HG02571 (cell line): ENCODE data around the gene SPNS3.

Experiments used
- ATAC-seq: cut with Tn5 transposase; IDR thresholded peaks from one replicate; pipeline ENCODE4 v1.9.1; 2021; ENCODE audit warnings: mild to moderate bottlenecking, moderate library complexity; ENCODE audit not compliant: unreplicated experiment

Gene SPNS3

DNA sequence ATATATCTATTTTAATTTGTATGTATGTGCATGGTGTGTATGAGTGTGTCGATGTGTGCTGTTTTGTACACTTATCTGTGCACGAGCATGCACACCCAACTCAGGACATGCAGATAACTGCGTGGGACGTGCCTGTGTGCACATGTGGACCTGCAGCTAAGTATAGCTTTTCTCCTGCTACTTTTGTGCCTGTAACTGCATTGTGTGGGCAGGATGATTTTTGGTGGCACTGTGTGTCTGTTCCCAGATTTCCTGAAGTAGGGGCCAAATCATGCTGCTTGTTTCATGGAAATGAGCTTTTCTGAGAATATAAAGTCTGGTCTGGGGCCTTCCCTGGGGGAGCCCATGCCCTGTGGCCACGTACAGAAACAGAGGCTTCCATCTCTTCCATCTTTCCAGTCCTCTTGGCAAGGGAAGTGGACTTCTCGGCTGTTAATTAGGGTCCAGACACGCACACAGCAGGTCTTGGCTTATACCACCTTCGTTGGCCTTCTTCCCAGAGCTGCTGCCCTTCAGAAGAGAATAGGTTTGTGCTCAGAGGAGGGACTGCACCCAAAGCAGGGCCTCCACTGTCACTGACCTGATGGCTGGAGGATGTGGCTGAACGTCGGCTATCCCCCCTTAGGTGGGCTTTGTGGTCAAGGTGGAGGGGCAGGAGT, 30.2 kb downstream of the SPNS3 start:
- no peak for ATAC-seq

DNA sequence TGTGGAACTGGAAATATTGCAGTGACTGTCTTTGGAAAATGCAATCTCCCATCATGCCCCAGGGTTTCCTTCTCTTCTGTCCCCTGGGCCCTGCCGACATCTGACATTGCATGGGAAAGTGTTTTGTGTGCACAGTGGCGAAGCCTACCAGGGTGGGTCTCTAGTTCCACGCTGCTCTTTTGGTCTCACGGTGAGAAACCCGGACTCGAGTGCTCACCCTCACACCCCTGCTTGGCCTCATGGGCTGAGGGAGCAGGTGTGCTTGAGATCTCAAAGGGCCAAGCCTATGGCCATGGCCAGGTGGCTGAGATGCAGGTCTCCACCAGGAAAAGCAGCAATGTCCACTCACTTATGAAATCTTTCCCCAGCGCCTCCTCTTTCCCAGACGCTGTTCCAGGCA, 32.0 kb downstream of the SPNS3 start:
- no peak for ATAC-seq

DNA sequence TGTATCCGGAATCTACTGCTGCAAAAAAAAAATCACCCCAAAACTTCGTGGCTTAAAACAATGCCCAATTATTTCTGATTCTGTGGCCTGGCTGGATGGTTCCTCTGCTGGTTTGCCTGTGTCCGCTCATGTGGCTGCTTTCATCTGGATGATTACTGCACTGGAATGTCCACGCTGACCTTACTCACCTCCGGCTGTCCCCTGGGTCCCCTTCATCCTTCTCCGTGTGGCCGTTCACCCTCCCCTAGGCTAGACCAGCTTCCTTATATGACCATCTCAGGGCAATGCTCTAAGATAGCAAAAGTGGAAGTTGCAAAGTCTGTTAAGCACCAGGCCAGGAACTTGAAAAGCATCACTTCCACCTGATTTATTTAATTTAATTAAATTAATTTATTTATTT, 33.5 kb downstream of the SPNS3 start:
- no peak for ATAC-seq

DNA sequence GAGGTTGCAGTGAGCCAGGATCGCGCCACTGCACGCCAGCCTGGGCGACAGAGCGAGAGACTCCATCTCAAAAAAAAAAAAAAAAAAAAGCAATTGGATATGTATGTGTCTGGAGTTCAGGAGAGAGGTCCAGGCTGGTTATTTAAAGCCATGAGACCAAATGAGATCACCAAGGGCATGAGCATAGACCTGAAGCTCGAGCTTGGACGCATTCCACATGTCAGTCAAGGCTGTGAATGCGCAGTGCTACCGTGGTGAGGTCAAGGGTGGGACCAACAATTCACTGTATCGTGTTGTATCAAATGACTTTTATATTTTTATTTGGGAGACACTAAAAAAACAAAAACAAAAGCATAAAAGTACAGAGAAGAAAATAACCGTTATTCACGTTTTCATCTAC, 35.8 kb downstream of the SPNS3 start:
- ATAC-seq: no peak

DNA sequence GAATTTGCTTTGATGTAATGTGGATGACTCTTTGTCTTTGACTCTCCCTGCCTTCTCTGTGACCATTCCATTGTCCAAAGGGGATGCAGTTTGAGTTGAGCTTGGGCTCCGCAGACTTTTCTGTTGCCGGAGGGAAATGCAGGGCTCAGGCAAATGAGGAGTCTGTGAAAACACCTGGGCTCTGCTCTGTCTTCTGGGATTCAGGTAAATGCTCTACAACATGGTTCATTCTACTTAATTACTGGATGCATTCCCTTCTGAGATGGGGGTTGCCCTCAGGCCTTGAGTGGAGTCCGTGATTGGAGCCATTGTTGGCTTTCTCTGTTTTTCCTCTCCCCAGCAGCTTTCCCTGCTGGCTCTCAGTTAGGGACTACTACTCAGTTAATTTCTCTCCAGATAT, 38.5 kb downstream of the SPNS3 start:
- no peak for ATAC-seq

DNA sequence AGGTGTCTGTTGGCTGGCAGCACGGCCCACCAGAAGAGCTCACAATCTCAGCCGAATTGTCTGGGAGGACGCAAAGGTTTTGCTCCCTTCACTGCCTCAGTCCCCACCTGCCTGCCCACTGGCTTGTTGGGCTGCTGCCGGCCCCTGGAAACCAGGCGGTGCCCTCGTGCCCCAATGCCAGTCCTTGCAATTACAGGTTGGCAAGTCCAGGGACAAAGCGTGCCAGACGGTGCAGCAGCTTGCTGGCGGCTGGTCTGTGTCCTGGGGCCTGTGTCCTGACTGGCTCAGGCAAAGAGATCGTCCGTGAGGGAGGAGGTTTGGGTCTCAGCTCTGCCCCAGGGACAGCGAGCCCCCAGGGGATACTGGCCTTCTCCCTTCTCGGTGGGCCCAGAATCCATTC, 40.4 kb downstream of the SPNS3 start:
- ATAC-seq: no peak

DNA sequence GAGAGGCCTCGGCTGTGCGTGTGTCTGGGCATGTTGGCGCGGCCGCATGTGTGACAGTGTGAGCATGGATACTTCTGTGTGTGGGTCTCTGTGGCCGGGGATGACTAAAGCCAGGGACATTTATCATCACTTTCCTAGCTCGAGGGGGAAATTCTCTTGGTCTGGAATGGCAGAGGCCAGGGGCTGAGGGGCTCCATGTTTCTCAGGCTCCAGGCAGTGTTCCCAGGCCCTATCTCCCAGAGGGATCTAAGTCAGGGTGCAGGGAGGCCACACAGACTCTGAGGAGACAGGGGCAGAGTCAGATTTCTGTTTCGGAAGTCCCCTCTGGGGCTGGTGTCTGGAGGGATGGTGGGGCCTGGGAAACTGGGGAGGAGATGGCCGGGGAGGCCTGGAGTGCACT, 41.3 kb downstream of the SPNS3 start:
- ATAC-seq: no peak

DNA sequence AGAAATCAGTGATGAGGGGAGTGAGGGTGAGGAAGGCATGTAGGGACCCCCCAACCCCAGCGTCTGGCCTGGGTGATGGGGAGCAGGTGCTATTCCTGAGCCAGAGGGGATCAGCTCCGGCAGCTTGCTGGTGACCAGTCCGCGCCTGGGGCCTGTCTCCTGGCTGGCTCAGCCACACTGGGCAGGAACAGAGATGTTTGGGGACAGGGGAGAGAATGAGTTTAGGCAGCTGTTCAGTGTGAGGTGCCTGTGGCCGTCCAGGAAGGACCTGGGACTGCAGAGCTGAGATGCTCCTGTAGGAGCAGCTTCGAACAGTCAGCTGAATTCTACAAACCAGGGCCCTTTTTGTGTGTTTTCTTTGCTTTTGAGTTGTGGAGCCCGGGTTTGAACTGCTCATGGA, 41.7 kb downstream of the SPNS3 start:
- no peak for ATAC-seq

DNA sequence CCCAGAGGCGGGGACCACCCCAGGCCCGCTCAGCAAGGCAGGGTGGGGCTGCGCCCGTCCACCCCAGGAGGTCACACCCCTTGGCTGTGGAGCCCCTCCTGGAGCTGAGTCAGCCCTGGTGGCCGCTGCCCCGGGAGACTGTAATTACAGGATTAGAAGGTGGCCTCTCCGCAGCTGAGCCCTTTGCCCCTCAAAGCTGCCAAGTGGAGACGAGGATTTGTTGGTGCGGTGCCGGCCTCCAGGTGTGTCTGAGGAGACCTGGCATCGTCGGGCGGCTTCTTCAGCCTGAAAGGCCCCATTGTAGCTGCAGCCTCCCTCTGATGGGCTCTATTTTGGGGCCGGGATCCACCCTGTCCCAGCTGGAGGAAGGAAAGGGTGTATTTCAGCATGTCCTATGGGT, 42.3 kb downstream of the SPNS3 start:
- no peak for ATAC-seq

DNA sequence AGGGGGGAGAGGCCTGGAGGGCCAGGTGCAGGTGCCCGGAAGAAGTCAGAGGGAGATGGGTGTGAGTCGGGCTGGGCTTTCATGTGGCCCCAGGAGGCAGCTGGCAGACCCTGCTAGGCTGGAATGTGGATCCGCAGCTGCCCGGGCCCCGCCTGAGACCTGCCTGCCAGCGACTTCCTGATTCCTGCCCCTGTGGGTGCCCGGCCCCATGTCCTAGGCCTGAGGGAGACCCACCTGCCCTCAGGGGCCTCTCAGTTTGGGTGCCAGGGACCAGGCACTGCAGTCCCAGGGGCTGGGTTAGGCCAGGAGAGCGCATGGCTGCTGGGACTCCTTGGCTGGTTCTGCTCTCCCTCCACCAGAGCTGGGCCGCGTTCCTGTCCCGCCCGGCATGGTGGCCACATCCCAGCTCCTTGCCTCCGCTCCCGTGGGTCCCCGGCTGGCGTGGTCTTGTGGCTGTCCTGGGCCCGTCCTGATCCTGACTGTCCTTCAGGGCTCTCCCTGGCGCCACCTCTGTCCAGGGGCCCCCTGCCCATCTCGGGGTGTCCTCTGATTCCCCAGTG, 42.9 kb downstream of the SPNS3 start:
- ATAC-seq: no peak

DNA sequence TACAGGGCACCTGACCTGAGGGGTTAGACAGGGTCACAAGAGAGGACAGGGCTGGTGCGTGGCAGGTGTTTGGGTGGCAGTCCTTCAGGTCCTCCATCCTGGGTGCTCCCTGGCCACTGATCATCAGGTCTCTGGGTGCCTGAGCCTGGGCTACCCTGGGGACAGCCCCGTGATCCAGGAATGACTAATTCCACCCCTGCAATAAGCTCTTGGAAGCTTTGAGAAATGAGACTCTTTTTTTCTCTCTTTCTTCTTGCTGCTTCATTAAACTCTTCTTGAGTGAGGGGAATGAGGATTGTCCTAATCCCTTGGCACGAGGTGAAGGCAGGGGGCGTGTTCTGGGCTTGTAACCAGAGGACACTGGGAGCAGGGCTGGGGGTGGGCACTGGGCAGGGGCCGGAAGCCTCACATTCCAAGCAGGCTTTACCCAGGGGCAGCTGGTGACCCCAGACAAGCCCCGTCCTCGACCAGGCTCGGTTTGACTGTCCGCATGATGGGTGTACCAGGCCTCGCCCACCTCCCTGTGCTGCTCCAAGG, 43.6 kb downstream of the SPNS3 start:
- ATAC-seq: no peak

DNA sequence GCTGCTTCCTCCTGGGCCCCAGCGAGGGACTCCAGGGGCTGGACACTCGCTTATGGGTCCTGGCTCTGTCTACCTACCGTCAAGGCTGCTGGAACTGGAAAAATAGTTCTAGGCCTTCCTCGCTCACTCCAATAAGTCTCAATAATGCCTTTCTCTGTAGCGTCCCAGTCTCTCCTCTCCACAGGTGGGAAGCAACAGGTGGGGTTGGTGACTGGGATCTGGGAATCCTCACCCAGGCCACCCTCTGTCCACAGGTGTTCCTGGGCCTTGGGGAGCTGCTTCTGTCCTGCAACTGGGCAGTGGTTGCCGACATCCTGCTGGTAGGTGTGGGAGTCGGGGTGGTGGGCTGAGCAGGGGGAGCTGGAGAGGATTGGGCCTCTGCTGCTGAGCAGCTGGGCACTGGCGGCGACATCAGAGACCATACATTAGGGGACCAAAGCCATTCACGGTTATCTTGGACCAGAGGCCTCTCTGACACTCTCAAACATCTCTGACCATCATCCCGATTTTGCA, 44.6 kb downstream of the SPNS3 start:
- no peak for ATAC-seq

DNA sequence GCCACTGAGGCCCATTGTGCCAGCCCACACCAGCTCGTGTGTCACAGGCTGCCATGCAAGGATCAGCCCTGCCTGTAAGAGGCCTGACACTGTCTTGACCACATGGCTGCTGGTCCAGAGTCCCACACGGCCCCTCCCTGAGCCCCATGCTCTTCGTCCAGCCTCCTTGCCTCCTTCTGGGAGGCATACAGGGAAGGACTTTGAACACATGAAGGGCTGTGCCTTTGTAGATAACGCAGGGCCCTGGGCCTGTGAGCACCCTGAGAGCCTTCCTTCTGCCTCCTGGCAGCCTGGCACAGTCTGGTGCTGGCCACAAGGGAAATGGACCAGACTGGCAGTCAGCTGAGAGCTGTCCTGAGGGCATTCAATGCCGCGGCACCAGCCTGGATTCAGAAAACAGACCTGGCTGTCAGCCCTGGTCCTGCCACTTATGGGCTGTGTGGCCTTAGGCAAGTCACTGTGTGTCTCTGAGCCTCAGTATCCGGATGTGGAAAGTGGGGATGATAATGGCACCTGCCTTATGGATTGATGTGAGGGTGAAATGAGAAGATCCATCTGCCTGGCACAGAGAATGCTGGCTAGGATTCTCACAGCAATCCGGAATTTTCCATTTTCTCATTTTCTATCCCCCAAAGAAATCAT, 45.7 kb downstream of the SPNS3 start:
- ATAC-seq: no peak

DNA sequence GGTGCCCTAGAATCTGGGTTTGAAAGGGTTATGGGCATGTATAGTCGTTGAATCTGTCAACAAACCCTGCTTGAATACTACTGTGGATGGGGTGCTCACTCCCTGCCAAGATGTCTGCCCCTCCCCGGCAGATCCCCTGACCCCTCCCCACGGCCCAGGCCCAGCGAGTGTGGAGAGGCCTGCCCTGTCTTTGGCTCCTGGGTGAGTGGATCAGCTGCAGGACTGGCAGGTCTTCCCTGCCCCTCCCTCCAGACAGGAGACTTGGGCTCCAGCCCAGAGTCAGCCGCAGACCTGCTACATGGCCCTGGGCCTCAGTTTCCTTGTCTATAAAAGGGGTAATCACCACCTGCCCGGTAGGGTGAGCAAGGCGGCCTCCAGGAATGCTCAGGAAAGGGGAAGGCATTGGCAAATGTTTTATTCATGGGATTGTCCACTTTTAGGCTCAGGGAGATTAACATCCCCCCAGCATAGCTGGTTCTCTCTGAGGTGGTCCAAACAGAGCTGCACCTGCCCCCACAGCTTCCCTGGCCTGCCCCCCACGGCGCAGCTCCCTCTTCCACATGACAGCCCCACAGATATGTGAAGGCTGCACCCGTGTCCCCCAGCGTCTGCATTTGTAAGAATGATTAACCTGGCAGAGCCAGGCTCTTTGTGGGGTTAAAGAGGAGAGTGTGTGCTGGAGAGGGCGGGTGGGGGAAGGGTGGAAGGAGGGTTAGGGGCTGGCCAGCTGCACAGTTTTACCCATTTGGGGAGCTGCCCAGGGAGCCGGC, 46.4 kb downstream of the SPNS3 start:
- no peak for ATAC-seq

DNA sequence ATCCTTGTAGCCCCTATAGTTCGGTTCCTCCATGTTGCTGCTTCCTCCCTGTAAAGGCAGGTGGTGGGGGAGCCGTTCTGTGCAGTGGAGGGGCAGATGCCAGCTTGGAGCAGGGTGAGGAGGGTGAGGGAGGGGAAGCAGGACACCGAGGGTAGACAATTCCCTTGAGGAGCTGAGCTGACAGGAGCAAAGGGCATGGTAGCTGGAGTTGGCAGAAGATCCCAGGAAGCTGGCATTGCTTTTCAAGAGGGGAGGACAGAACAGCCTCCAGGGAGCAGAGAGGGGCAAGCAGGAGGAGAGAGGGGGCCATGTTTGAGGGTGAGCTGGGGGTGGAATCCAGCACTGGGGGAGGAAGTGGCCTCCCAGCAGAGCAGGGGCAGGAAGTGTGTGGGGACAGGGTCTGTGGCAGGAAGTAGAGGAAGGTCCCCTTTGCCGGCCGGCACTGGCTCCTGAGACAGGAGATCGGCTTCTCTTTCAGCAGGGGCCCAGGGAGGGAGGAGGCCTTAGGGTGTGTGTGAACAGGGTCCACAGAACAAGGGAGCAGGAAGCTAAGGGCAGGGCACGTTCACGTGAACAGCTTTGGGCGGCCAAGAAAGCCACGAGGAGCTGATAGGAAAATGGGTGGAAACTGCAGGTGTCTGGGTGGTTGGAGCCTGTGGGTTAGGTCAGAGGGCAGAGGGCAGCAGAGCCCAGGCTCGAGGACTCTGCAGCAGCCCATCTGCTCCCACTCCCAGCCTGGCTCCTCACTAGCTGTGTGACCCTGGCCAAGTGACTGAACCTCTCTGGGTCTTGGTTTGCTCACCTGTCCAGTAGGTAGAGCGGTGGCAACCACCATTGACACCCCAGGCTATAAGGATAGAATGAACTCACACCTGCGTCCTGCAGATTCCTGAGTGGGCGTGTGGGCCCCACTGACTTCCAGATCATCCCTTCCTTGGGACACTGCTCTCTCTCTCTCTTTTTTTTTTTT, 47.5 kb downstream of the SPNS3 start:
- no peak for ATAC-seq

DNA sequence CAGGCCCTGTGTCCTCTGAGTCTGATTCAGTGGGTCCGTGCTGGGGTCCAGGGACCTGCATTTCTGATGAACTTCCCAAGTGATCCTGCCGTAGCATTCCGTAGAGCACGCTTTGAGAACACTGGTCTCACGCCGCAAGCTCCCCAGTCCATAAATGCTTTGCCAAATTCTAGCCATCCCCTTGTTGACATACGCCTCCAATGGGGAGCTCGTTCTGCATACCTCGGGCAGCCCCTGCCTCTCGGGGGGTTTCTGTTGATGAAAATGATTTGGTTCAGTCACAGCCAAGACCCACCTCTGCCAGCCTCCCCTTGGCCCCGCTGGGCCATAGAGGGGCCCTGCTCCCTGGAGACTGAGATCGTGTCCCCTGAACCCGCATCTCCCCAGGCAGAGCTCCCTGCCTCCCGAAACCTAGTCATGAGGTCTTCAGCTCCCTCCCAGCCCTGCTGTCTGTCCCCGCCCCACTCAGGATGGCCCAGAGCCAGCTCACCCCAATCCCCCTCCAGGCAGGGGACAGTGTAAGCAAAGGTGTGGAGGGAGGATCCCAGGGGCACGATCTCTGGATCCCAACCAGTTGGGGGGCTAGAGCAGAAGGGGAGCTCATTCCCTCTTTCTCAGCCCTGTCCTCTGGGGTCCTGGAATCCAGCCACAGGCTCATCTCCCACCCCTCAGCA, 48.7 kb downstream of the SPNS3 start:
- ATAC-seq: no peak

DNA sequence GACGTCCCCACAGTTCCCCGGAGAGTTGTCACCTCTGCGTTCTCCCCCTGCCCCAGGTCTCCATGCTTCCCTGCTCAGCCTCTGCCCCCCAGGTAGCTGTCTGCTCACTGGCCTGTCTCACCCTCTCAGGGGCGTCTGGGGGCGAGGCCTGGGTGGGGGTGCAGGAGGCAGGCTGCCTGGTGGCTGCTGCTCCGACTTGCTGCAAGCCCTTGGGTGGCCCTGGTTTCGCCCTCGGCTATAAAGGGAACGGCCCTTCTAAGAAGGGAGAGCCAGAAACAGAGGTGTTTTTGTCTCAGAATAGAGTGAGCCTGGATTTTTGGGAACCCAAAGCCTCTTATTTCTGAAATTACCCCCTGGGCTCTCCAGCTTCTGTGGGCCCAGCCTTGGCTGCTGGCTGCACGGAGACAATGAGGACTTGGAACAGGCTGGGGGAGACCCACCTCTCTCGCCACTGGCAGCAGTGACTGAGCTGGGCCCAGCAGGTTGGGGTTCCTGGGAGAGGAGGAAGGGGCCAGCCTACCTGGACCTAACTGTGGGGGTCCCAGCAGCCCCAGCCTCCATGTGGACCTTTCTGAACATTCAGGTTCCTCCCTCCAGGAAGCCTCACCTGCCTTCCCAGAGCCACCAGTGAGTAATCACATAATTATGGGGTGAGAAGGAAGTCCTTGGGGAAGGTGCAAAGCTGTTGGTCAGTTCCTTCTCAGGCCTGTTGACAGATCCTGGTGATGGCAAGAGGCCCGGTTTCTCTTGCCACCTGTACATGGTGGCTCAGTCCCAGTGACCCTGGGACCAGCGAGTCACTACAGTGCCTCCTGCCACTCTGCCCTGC, 49.5 kb downstream of the SPNS3 start:
- no peak for ATAC-seq

DNA sequence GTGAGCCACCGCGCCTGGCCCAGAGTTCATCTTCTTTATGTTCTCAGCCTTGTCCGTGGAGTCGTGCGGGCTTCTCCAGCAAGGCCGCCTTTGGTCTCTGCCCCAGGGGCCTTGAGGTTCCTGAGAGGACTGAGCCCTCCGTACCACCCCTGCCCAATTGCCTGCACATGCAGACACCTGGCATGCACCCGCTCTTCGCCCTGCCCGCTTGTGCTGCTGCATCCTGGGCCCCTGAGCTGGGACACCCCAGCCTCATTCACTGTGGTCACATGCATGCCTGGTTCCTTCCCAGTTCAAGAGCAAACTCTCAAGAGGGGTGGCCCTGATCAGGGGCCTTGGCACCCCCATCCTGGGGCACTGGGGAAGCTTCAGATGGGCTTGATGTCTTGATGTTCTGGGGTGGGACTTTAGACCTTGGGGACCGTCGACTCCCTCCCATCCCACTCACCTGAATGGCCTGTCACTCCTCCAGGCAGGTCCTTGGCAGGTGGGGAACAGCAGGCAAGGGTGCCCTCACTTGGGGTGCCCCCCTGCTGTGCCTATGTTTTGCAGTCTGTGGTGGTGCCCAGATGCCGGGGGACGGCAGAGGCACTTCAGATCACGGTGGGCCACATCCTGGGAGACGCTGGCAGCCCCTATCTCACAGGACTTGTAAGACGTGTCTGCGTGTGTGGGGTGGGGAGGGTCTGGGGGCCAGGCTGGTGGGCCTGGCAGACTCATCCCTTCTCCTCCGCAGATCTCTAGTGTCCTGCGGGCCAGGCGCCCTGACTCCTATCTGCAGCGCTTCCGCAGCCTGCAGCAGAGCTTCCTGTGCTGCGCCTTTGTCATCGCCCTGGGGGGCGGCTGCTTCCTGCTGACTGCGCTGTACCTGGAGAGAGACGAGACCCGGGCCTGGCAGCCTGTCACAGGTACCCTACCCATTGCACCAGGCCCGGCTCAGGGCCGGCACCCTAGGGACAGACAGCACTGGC, 52.2 kb downstream of the SPNS3 start:
- no peak for ATAC-seq
